ENCODE data around the gene VPS13D.

Gene VPS13D, protein sequence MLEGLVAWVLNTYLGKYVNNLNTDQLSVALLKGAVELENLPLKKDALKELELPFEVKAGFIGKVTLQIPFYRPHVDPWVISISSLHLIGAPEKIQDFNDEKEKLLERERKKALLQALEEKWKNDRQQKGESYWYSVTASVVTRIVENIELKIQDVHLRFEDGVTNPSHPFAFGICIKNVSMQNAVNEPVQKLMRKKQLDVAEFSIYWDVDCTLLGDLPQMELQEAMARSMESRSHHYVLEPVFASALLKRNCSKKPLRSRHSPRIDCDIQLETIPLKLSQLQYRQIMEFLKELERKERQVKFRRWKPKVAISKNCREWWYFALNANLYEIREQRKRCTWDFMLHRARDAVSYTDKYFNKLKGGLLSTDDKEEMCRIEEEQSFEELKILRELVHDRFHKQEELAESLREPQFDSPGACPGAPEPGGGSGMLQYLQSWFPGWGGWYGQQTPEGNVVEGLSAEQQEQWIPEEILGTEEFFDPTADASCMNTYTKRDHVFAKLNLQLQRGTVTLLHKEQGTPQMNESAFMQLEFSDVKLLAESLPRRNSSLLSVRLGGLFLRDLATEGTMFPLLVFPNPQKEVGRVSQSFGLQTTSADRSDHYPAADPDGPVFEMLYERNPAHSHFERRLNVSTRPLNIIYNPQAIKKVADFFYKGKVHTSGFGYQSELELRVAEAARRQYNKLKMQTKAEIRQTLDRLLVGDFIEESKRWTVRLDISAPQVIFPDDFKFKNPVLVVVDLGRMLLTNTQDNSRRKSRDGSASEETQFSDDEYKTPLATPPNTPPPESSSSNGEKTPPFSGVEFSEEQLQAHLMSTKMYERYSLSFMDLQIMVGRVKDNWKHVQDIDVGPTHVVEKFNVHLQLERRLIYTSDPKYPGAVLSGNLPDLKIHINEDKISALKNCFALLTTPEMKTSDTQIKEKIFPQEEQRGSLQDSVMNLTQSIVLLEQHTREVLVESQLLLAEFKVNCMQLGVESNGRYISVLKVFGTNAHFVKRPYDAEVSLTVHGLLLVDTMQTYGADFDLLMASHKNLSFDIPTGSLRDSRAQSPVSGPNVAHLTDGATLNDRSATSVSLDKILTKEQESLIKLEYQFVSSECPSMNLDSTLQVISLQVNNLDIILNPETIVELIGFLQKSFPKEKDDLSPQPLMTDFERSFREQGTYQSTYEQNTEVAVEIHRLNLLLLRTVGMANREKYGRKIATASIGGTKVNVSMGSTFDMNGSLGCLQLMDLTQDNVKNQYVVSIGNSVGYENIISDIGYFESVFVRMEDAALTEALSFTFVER (N-terminal part only)

DNA sequence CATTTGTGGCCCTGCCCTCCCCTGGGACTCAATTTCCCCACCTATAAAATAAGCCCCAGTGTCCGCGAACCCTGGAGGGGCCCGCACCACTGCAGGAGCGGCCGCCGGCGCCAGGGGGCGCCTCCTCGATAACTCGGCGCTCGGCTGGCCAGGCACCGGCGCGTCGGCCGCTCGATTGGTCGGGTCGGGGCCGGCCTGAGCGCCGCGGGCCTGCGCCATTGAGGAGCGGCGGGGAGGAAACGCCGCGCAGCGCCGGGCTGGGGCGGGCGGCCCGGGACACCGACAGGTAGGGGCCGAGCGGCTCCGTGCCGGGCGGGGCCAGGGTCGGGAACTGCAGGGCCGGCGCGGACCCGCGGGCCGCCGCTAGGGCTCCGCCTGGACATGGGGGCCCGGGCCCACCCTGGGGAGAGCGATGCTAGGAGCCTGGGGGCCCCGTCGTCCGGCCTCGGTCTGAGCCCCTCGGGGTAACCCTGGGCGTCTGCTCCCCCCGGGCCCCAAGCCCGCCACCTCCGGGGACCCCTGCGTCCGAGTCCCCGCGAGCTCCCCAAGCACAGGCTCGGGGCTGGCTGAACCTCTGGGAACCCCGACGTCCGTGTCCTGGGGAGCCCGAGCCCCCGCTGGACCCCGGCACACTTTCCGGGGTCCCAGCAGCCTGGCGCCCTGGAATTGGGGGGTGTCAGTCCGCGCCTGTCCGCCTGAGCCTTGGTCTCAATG is at the start of gene VPS13D:
VPS13D (plus strand) TSS at position 196 of the 714 bp plus-strand sequence. CDS start 4,237 bp downstream, outside the sequence.
- peak; percentile 70 to 74 for DNase-seq

DNA sequence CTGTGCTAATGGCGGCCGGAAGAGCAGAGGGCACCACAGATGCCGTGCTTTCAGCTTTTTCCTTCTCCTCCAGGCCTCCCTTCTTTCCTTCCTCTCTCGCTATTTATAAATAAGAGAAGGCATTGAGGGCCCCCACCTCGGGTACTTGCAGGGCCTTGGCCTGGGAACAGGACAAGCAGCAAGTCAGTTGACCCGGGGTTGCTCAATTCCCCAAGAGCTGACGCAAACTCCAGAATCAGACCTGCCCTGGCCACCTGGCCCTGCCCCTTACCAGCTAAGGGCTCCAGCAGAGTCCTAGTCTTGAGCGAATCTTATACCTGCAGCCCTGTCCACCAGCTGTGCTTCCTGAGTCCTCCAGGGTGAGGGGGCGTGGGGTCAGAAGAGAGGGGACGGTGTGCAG is 49.5 kb upstream of the VPS13D start:
- DNase-seq = peak; percentile 53 to 64

GRCh38 chr1:12180903-12181302 is 48.9 kb upstream of the VPS13D start:
- no peak for DNase-seq

DNA sequence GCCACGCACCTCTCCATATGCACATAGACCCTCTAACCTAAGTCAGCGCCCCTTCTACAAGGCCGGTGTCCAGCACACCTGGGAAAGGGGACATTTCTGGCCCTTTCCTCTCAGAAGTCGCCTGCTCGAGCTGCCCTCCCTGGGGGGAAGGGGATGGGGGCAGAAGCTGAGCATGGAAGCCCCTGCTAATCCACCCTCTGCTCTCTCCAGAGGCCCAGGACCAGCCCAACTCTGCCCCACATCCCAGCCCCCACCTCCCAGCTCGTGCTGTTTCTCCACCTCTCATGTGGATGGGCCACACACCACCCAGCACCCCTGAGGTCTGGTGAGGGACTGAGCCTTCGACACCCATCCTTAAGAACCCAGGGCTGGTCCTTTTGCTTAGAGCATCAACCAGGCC is 48.3 kb upstream of the VPS13D start:
- no peak for DNase-seq

GRCh38 chr1:12182410-12182984 is 47.3 kb upstream of the VPS13D start:
- no peak for DNase-seq

DNA sequence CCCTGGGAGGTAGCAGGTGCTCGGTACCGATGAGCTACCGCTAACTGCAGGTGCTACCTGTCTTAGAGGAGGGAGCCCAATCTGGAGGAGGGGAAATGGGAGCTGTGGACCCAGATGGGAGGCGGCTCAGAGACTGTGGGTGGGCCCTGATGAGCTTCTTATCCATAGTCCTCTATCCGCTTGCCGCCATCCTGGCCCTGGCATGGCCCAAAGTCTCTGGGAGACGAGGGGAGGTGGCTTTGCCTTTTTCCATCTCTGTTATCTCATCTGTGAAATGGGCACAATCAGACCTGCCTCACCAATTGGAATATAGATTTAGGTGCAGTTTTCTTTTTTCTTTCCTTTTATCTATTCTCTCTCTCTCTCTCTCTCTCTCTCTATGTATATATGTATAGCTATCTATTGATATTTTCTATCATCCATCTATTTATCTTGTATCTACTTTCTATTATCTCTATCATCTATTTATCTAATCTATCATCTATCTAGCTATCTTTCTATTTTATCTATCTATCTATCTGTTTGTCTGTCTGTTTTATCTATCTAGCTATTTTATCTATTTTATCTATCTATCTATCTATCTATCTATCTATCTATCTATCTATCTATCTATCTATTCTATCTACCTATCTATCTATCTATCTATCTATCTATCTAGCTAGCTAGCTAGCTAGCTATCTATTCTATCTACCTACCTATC is 46.6 kb upstream of the VPS13D start:
- DNase-seq = no peak

GRCh38 chr1:12184008-12184681 is 45.7 kb upstream of the VPS13D start:
- peak in 1 of 2 experiments; percentile 21 for DNase-seq

GRCh38 chr1:12185036-12185917 is 44.6 kb upstream of the VPS13D start:
- no peak for DNase-seq

DNA sequence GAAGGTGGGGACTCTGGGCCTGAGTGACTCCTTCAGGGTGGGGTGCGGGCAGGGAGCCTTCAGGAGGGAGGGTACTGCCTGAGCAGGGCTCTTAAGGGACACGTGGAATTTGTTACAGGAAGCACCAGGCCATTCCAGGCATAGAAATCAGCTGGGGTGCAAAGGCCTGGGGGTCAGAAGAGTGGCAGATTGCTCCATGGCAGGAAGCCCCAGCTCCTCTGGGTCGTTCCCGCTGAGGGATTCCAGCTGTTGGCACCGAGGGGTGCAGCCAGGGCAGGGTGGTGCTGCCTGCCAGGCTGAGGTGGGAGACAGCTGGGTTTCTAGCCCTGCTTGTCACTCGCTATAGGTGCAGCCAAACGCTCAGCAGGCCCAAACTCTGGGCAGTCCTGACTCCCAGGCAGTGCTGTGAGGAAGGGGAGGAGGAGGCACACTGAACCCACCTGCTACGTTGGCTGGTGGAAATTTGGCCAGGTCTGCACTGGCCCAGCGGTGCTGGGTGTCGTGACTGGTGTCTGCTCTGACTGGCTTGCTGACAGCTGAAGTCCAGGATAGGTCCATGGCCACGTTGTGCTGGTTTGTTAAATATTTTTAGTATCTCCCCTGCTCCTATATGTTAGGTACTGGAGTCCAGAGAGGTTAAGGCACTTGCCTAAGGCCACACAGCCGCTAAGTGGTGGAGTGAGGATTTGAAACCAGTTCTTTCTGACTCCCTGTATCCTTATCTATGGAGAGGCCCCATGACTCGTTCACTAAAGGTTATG is 43.7 kb upstream of the VPS13D start:
- no peak for DNase-seq

- DNase-seq = no peak
Observed at GRCh38 chr1:12186679-12186985, 43.2 kb upstream of the VPS13D start.

- no peak for DNase-seq
Observed at GRCh38 chr1:12188115-12188514, 41.7 kb upstream of the VPS13D start.

- no peak for DNase-seq
Observed at GRCh38 chr1:12188657-12189327, 41.0 kb upstream of the VPS13D start.

DNA sequence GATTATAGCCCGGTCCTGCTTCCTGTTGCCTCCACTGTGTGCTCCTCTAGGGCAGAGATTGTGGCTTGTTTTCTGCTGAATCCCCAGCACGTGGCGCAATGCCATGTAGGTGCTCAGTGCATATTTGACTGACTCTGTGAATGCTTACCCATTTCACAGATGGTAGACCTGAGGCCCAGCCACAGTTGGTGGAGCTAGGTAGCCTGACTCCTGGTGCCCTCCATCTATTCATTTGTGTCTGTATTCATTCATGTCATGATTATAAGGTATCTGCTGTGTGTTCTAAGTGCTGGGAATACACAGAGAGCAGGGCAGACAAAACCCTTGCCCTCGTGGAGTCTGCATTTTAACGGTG is 40.5 kb upstream of the VPS13D start:
- no peak for DNase-seq

GRCh38 chr1:12191242-12192032 is 38.4 kb upstream of the VPS13D start:
- DNase-seq = no peak

- DNase-seq = no peak
Observed at GRCh38 chr1:12194666-12195216, 35.1 kb upstream of the VPS13D start.

GRCh38 chr1:12195416-12195815 is 34.4 kb upstream of the VPS13D start:
- no peak for DNase-seq

Measured in Kasumi-1 (cell line).